IMR-90 (cell line): ENCODE data around the gene ENOX1. TPM values are rescaled to one million over a fixed set of nuclear protein-coding genes. Genes with fewer than 3 reads are reported as not detected.
A peak's percentile ranks its signal among the peaks of the same experiment; 100 is the strongest.

Experiments
- ATAC-seq: fragments of 200-7000 bp; cut with Tn5 transposase; 2 replicates; pipeline ENCODE4 v1.9.1; 2020; ENCODE audit warnings: low read depth, mild to moderate bottlenecking, moderate library complexity
- BruUV-seq: library from RNA; stranded (reverse); fragments of 400-500 nt; replicated peaks from 2 replicates; lab custom pipeline; 2021; lab: Mats Ljungman, UMichigan
- CTCF ChIA-PET: fragments of 300-600 bp; formaldehyde crosslinking; extraction: SDS; loops from one replicate; lab custom pipeline; 2021; ENCODE audit warnings: antibody characterized with exemption; lab: Yijun Ruan, JAX
- POLR2A ChIA-PET: fragments of 300-600 bp; sonication (Branson Sonifier 250); formaldehyde crosslinking; loops from one replicate; lab custom pipeline; 2022; ENCODE audit warnings: antibody characterized with exemption; ENCODE audit not compliant: unreplicated experiment; lab: Charles Lee
- DNase-seq: peaks from one replicate; pipeline ENCODE4 v3.0.0; 2013
- H2AFZ ChIP-seq: replicated peaks from 2 replicates; pipeline ENCODE3; 2013; ENCODE audit warnings: low read length, mild to moderate bottlenecking; ENCODE audit not compliant: poor library complexity
- H2AK5ac ChIP-seq: 2 replicates; pipeline ENCODE4 v1.6.1; 2013; ENCODE audit warnings: low read depth, low read length, inconsistent platforms
- H2AK9ac ChIP-seq: replicated peaks from 2 replicates; pipeline ENCODE3; 2013; ENCODE audit warnings: mild to moderate bottlenecking, low read depth, low read length, moderate library complexity; ENCODE audit not compliant: poor library complexity
- H2BK120ac ChIP-seq: 2 replicates; pipeline ENCODE4 v1.6.1; 2013; ENCODE audit warnings: low read depth, low read length, inconsistent platforms
- H2BK15ac ChIP-seq: 3 replicates; pipeline ENCODE4 v1.6.1; 2013; ENCODE audit warnings: low read depth, low read length, inconsistent platforms
- H2BK20ac ChIP-seq: 2 replicates; pipeline ENCODE4 v1.6.1; 2013; ENCODE audit warnings: low read depth, mild to moderate bottlenecking, inconsistent platforms, low read length, moderate library complexity
- H2BK5ac ChIP-seq: 2 replicates; pipeline ENCODE4 v1.6.1; 2013; ENCODE audit warnings: mild to moderate bottlenecking, low read depth, low read length, inconsistent platforms; ENCODE audit not compliant: poor library complexity, severe bottlenecking
- H3K14ac ChIP-seq: replicated peaks from 2 replicates; pipeline ENCODE4 v1.6.1; 2013; ENCODE audit warnings: low read depth, low read length, inconsistent platforms
- H3K18ac ChIP-seq: 2 replicates; pipeline ENCODE4 v1.6.1; 2013; ENCODE audit warnings: low read depth, low read length, control low read depth
- H3K23ac ChIP-seq: 2 replicates; pipeline ENCODE4 v1.6.1; 2013; ENCODE audit warnings: low read depth, low read length, inconsistent platforms
- H3K27ac ChIP-seq: 2 replicates; pipeline ENCODE4 v1.5.1; 2013; ENCODE audit warnings: mild to moderate bottlenecking, control low read depth, low read length; ENCODE audit not compliant: insufficient read depth
- H3K27me3 ChIP-seq: 2 replicates; pipeline ENCODE4 v1.6.1; 2013; ENCODE audit warnings: low read length; ENCODE audit not compliant: control insufficient read depth, insufficient read depth
- H3K36me3 ChIP-seq: 2 replicates; pipeline ENCODE4 v1.6.1; 2013; ENCODE audit warnings: low read length, mixed read lengths; ENCODE audit not compliant: control insufficient read depth, insufficient read depth
- H3K4ac ChIP-seq: 2 replicates; pipeline ENCODE4 v1.6.1; 2013; ENCODE audit warnings: low read depth, low read length, inconsistent platforms
- H3K4me1 ChIP-seq: 2 replicates; pipeline ENCODE4 v1.6.1; 2013; ENCODE audit warnings: low read length, mixed read lengths; ENCODE audit not compliant: control insufficient read depth, insufficient read depth
- H3K4me2 ChIP-seq: 2 replicates; pipeline ENCODE4 v1.6.1; 2013; ENCODE audit warnings: low read depth, mild to moderate bottlenecking, control low read depth, low read length, moderate library complexity
- H3K4me3 ChIP-seq: 2 replicates; pipeline ENCODE4 v1.5.1; 2013; ENCODE audit warnings: low read depth, mild to moderate bottlenecking, control low read depth, low read length, moderate library complexity; ENCODE audit not compliant: insufficient read depth
- H3K56ac ChIP-seq: 2 replicates; pipeline ENCODE4 v1.6.1; 2013; ENCODE audit warnings: low read length, inconsistent platforms; ENCODE audit not compliant: insufficient read depth; ENCODE audit errors: extremely low read depth
- H3K79me1 ChIP-seq, 2 experiments: 2 replicates each; pipeline ENCODE4 v1.6.1; 2013; ENCODE audit warnings: low read length in 2 of 2, inconsistent platforms in 1 of 2, low read depth in 1 of 2
- H3K9ac ChIP-seq: 2 replicates; pipeline ENCODE4 v1.6.1; 2013; ENCODE audit warnings: low read depth, low read length, control low read depth
- H3K9me1 ChIP-seq: 2 replicates; pipeline ENCODE4 v1.6.1; 2013; ENCODE audit warnings: low read length, inconsistent platforms; ENCODE audit not compliant: insufficient read depth
- H3K9me3 ChIP-seq: 2 replicates; pipeline ENCODE4 v1.6.1; 2013; ENCODE audit warnings: low read length; ENCODE audit not compliant: control insufficient read depth, insufficient read depth
- H4K20me1 ChIP-seq: 2 replicates; pipeline ENCODE4 v1.6.1; 2013; ENCODE audit warnings: low read length, inconsistent platforms; ENCODE audit not compliant: insufficient read depth
- H4K5ac ChIP-seq: 2 replicates; pipeline ENCODE4 v1.6.1; 2013; ENCODE audit warnings: mild to moderate bottlenecking, low read depth, low read length, control low read depth
- H4K8ac ChIP-seq, 2 experiments: 2 replicates each; pipeline ENCODE4 v1.6.1; 2013; ENCODE audit warnings: low read depth in 2 of 2, low read length in 2 of 2, control low read depth in 1 of 2, inconsistent platforms in 1 of 2
- H4K91ac ChIP-seq: 2 replicates; pipeline ENCODE4 v1.6.1; 2013; ENCODE audit warnings: low read depth, low read length, inconsistent platforms; ENCODE audit not compliant: insufficient read depth
- CEBPB ChIP-seq: IDR thresholded peaks from 2 replicates; pipeline ENCODE4 v1.6.1; 2012; ENCODE audit warnings: low read depth, low read length, improper control_type of control experiment
- MAFK ChIP-seq: IDR thresholded peaks from 2 replicates; pipeline ENCODE4 v1.6.1; 2012; ENCODE audit warnings: low read depth, low read length, improper control_type of control experiment
- WGBS, 2 experiments: methylation state at CpG; one replicate each; pipeline versions ENCODE4 v1.1.5 to v1.1.7; 2013; ENCODE audit warnings: missing lambda C conversion rate in 2 of 2; ENCODE audit not compliant: insufficient read length in 1 of 2; ENCODE audit errors: extremely low coverage in 2 of 2; 5-methylcytosine and 5-hydroxymethylcytosine counted together
- dilution Hi-C: fragments of 300-500 bp; cut with HindIII; formaldehyde crosslinking; loops from one replicate; pipeline ENCODE4 v1.14.3; 2018; ENCODE audit warnings: low sequenced_read_pairs; ENCODE audit not compliant: unreplicated experiment
- in situ Hi-C: fragments of 300-500 bp; cut with MboI; formaldehyde crosslinking; loops from 3 replicates; pipeline ENCODE4 v1.14.3; 2019; ENCODE audit warnings: low sequenced_read_pairs, inconsistent platforms, mixed read lengths
- intact Hi-C: fragments of 100-400 bp; cut with micrococcal nuclease; formaldehyde crosslinking; loops from 2 replicates; pipeline ENCODE4 v1.10.0; 2022
- polyA plus RNA-seq, 3 experiments: library from polyadenylated mRNA; depleted of rRNA; stranded (reverse); fragments of >200 nt; gene quantifications; 2 replicates each; pipeline ENCODE4 v1.2.3, GENCODE V29; 2012; ENCODE audit warnings: low replicate concordance in 1 of 3
- total RNA-seq: library from RNA; depleted of rRNA; stranded (reverse); fragments of >200 nt; gene quantifications from 2 replicates; pipeline ENCODE4 v1.2.3, GENCODE V29; 2012

Gene ENOX1
- total and polyA plus RNA-seq, 2 of the 4 experiments (the other 2 are of a cell fraction): 0.99 to 1.3 TPM

GRCh38 chr13:43291287-43292060, 495.3 kb downstream of the ENOX1 start:
- H3K9ac ChIP-seq: no peak overlapping the region
- H2BK5ac ChIP-seq: no peak overlapping the region
- no peaks in the 10 kb centered on the region for H4K20me1 ChIP-seq
- H2AK5ac ChIP-seq: peak overlapping the region; percentile 80
- no CpG with 5 or more reads among the region's 5 CpGs for WGBS, 2 experiments
- no TSS peak for BruUV-seq
- no peak overlapping the region for H2BK20ac ChIP-seq
- H3K27me3 ChIP-seq: no peaks in the 10 kb centered on the region
- H4K5ac ChIP-seq: peak overlapping the region; percentile 54
- no peak overlapping the region for H3K56ac ChIP-seq
- peaks cover 12% of the 10 kb centered on the region; the same call in 1 of the 2 replicates for H3K9me1 ChIP-seq
- in situ Hi-C loops (no loop called here), dilution Hi-C loops (no loop called here), intact Hi-C loops (no loop called here)
- H3K23ac ChIP-seq: no peak overlapping the region
- H2BK15ac ChIP-seq: 0 out of 3 replicates have a peak overlapping the region, but pooled peaks have one; percentile 26
- ATAC-seq (no peak), DNase-seq (no peak)
- peaks cover 14% of the 10 kb centered on the region for H3K4me1 ChIP-seq
- H4K8ac ChIP-seq: no peak overlapping the region
- no peaks in the 10 kb centered on the region for H3K36me3 ChIP-seq
- H3K27ac ChIP-seq: no peak overlapping the region
- CTCF ChIA-PET: interaction anchor here (0.5 kb wide), 1 partner anchor 47 kb away, joined by 3 read pairs; no protein-coding TSS in a partner anchor
- no peak overlapping the region for H2AFZ ChIP-seq
- 0 out of 2 replicates have a peak overlapping the region, but pooled peaks have one; percentile 19 for H4K91ac ChIP-seq
- H2BK120ac ChIP-seq: no peak overlapping the region
- TF ChIP-seq CEBPB (no peak), MAFK (peak; percentile 74)
- H3K14ac ChIP-seq: no peak overlapping the region
- peak overlapping the region; percentile 72; the same call in 1 of the 2 replicates for H3K18ac ChIP-seq
- no peaks in the 10 kb centered on the region for H3K9me3 ChIP-seq
- H3K4me2 ChIP-seq: peak overlapping the region; percentile 18; the same call in 1 of the 2 replicates
- H2AK9ac ChIP-seq: no peak overlapping the region
- H3K4ac ChIP-seq: no peak overlapping the region
- H3K4me3 ChIP-seq: no peak overlapping the region
- no peaks in the 10 kb centered on the region for H3K79me1 ChIP-seq
- POLR2A ChIA-PET: no interaction called here
